ACC112 (cell line): ENCODE measurements around the gene DCLK1.

Experiments used
- H2AFZ ChIP-seq: fragments of 200-600 bp; sonication (generic); one replicate; pipeline ENCODE4 v1.6.0; 2017; ENCODE audit warnings: antibody characterized with exemption, low read length; ENCODE audit not compliant: unreplicated experiment
- H3K27ac ChIP-seq: fragments of 200-600 bp; sonication (generic); 2 replicates; pipeline ENCODE4 v1.5.1; 2014; ENCODE audit warnings: low read depth, mild to moderate bottlenecking, antibody characterized with exemption, low read length, moderate library complexity
- H3K27me3 ChIP-seq: fragments of 200-600 bp; sonication (generic); 2 replicates; pipeline ENCODE4 v1.6.1; 2014; ENCODE audit warnings: mild to moderate bottlenecking, antibody characterized with exemption, low read length, moderate library complexity, mixed read lengths; ENCODE audit not compliant: insufficient read depth
- H3K36me3 ChIP-seq: fragments of 200-600 bp; sonication (generic); 2 replicates; pipeline ENCODE4 v1.6.1; 2016; ENCODE audit warnings: mild to moderate bottlenecking, antibody characterized with exemption, low read length, moderate library complexity, mixed read lengths; ENCODE audit not compliant: insufficient read depth
- H3K4me1 ChIP-seq: fragments of 200-600 bp; sonication (generic); one replicate; pipeline ENCODE4 v1.6.1; 2016; ENCODE audit warnings: low read length, mixed read lengths; ENCODE audit not compliant: insufficient read depth, unreplicated experiment, control insufficient read depth
- H3K4me3 ChIP-seq: fragments of 200-600 bp; sonication (generic); 2 replicates; pipeline ENCODE4 v1.5.1; 2014; ENCODE audit warnings: mild to moderate bottlenecking, low read depth, low read length
- H3K79me2 ChIP-seq: fragments of 200-600 bp; sonication (generic); one replicate; pipeline ENCODE4 v1.6.0; 2016; ENCODE audit warnings: low read length; ENCODE audit not compliant: control insufficient read depth, unreplicated experiment, insufficient read depth

Gene DCLK1

GRCh38 chr13:35814605-35815011 is 316.6 kb downstream of the DCLK1 start:
- H3K27me3 ChIP-seq = no peaks in the 10 kb centered on the region
- no peak overlapping the region for H3K27ac ChIP-seq
- H2AFZ ChIP-seq = no peak overlapping the region
- no peaks in the 10 kb centered on the region for H3K36me3 ChIP-seq
- no peaks in the 10 kb centered on the region for H3K4me1 ChIP-seq
- H3K4me3 ChIP-seq = no peak overlapping the region
- H3K79me2 ChIP-seq = no peaks in the 10 kb centered on the region

- no peaks in the 10 kb centered on the region for H3K79me2 ChIP-seq
- no peak overlapping the region for H2AFZ ChIP-seq
- no peaks in the 10 kb centered on the region for H3K36me3 ChIP-seq
- no peak overlapping the region for H3K4me3 ChIP-seq
- no peaks in the 10 kb centered on the region for H3K4me1 ChIP-seq
- H3K27ac ChIP-seq = no peak overlapping the region
- no peaks in the 10 kb centered on the region for H3K27me3 ChIP-seq
Measured at GRCh38 chr13:35812736-35813135, 318.4 kb downstream of the DCLK1 start.

DNA sequence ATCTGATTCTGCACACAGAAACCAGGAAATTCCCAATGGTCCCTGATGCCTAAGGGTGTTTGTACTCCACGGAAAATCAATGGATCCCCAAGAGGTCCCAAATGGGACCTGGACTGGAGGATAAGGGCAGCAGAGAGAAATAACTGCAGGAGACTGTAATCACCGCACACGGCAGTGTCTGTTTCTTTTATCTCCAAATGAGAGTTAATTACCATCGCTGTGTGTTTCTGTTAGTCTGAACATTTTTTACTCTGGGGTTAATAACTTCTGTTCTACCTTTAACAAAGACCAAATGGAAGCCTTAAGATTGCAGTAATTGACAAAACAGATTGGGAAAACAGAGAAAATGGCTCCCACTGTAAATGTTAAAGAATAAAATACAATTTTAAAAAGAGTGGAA is 320.9 kb downstream of the DCLK1 start:
- H3K27ac ChIP-seq = no peak overlapping the region
- no peak overlapping the region for H3K4me3 ChIP-seq
- H2AFZ ChIP-seq = no peak overlapping the region
- no peaks in the 10 kb centered on the region for H3K4me1 ChIP-seq
- no peaks in the 10 kb centered on the region for H3K79me2 ChIP-seq
- H3K36me3 ChIP-seq = no peaks in the 10 kb centered on the region
- H3K27me3 ChIP-seq = no peaks in the 10 kb centered on the region

GRCh38 chr13:35808846-35809245 is 322.3 kb downstream of the DCLK1 start:
- H3K27me3 ChIP-seq = no peaks in the 10 kb centered on the region
- no peaks in the 10 kb centered on the region for H3K36me3 ChIP-seq
- no peak overlapping the region for H3K27ac ChIP-seq
- H3K4me3 ChIP-seq = no peak overlapping the region
- no peaks in the 10 kb centered on the region for H3K79me2 ChIP-seq
- no peak overlapping the region for H2AFZ ChIP-seq
- H3K4me1 ChIP-seq = no peaks in the 10 kb centered on the region

- H2AFZ ChIP-seq = no peak overlapping the region
- H3K79me2 ChIP-seq = no peaks in the 10 kb centered on the region
- no peaks in the 10 kb centered on the region for H3K27me3 ChIP-seq
- H3K4me3 ChIP-seq = no peak overlapping the region
- H3K4me1 ChIP-seq = no peaks in the 10 kb centered on the region
- H3K27ac ChIP-seq = no peak overlapping the region
- H3K36me3 ChIP-seq = no peaks in the 10 kb centered on the region
Measured at GRCh38 chr13:35804901-35805300, 326.3 kb downstream of the DCLK1 start.

GRCh38 chr13:35797991-35798390 is 333.2 kb downstream of the DCLK1 start:
- no peaks in the 10 kb centered on the region for H3K36me3 ChIP-seq
- no peak overlapping the region for H3K27ac ChIP-seq
- no peaks in the 10 kb centered on the region for H3K4me1 ChIP-seq

GRCh38 chr13:35797244-35797643 is 333.9 kb downstream of the DCLK1 start:
- H3K79me2 ChIP-seq = no peaks in the 10 kb centered on the region

More at GRCh38 chr13:35797991-35798390, 333.2 kb downstream of the DCLK1 start:
- Histone ChIP-seq H3K4me3 (no peak overlapping the region), H2AFZ (no peak overlapping the region), H3K79me2 (no peaks in the 10 kb centered on the region), H3K27me3 (no peaks in the 10 kb centered on the region)

DNA sequence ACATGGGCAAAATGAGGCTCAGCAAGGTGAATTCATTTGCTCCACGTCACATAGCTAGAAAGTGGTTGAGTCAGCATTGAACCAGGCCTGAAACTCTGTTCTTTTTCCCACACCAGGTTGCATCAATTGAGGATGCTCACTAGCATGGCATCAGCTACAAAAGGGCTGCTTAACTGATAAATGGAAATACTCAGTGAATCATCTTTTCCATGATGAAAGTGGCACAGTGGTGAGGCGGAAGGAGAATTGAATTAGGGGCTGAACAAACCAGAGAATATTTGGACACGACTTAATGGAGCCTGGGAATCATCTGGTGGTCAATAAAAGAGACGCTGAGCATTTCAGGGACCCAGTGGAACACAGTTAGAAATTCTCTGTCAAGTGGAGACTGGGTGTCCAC is 334.6 kb downstream of the DCLK1 start:
- H2AFZ ChIP-seq = no peak overlapping the region
- H3K27me3 ChIP-seq = no peaks in the 10 kb centered on the region
- H3K4me3 ChIP-seq = no peak overlapping the region
- H3K4me1 ChIP-seq = peaks cover 5% of the 10 kb centered on the region
- no peaks in the 10 kb centered on the region for H3K36me3 ChIP-seq
- H3K79me2 ChIP-seq = no peaks in the 10 kb centered on the region
- H3K27ac ChIP-seq = no peak overlapping the region

More at GRCh38 chr13:35797244-35797643, 333.9 kb downstream of the DCLK1 start:
- Histone ChIP-seq H3K27ac (no peak overlapping the region), H2AFZ (no peak overlapping the region), H3K36me3 (no peaks in the 10 kb centered on the region), H3K4me1 (no peaks in the 10 kb centered on the region), H3K4me3 (no peak overlapping the region), H3K27me3 (no peaks in the 10 kb centered on the region)

DNA sequence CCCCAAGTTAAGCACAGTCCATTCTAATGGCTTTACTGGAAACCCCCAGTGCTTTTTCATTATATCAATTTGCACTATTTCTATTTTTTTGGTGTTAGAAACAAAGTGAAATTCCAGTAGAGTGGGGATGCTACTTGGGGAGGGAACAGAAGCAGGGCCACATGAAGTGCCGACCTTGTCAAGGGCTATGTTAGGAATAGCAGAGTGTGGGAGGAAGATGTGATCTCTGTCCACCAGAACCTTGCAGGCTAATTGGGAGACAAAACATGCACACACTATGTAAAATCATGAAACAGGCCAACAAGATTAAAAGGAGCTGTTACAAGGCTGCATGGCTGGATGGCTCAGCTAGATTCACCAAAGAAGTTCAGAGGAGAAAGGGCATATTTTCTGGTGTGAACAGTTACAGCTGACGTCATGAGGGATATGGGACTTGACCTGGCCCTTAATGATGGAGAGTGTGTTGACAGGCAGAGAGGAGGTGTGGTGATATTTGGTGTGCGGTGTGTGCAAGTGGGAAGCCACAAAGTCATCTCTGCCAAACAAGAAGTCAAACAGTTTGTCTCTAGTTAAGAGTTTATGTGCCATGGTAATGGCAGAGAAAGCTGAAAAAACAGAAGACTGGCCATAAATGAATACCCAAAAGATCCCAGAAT is 336.3 kb downstream of the DCLK1 start:
- Histone ChIP-seq H3K4me1 (peaks cover 10% of the 10 kb centered on the region), H3K36me3 (no peaks in the 10 kb centered on the region), H2AFZ (no peak overlapping the region), H3K4me3 (no peak overlapping the region), H3K79me2 (no peaks in the 10 kb centered on the region), H3K27ac (no peak overlapping the region), H3K27me3 (no peaks in the 10 kb centered on the region)

- Histone ChIP-seq H3K79me2 (no peaks in the 10 kb centered on the region), H3K4me1 (peaks cover 10% of the 10 kb centered on the region), H3K27ac (no peak overlapping the region), H3K36me3 (no peaks in the 10 kb centered on the region), H3K27me3 (no peaks in the 10 kb centered on the region), H3K4me3 (no peak overlapping the region), H2AFZ (no peak overlapping the region)
Measured at GRCh38 chr13:35793823-35794222, 337.4 kb downstream of the DCLK1 start.

DNA sequence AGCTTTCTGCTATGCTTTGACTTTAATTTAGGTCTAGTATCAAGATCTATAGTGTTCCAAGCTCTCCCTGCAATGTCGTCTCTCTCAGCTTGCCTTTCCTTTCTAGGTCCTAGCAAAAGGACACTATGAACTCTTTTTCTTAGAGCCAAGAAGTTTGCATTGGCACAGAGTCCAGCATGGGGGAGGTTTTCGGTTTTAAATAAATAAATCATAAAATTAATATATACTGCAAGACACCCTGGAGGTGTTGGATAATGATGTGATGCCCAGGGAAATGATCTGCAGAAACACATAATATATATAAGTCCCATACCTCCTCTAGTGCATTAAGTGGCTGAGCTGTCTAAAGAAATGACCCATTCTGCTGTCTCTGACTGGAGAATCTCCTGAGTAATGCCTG is 338.3 kb downstream of the DCLK1 start:
- Histone ChIP-seq H2AFZ (no peak overlapping the region), H3K4me3 (no peak overlapping the region), H3K79me2 (no peaks in the 10 kb centered on the region), H3K36me3 (no peaks in the 10 kb centered on the region), H3K4me1 (peaks cover 10% of the 10 kb centered on the region), H3K27me3 (no peaks in the 10 kb centered on the region), H3K27ac (no peak overlapping the region)
